ENCODE data around the gene LMBRD2.

LMBRD2 gene

DNA sequence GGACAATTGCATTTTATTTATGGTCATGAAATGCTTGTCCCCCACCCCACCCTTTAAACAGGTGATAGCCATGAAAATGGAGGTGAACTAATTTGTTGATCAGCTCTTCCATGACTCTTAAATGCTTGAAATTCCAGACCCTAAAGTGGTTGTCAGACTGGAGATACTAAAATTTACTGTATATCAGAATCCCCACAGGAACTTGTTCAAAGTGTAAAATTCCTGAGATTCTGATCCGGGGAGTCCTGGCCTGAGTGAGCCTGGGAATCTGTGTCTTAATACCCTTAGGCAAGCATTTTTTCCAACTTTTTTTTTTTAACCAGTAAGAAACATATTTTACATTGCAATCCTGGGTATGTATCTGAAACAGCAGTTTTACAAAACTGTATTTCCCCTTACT lies 4.9 kb upstream of the LMBRD2 start:
- Histone ChIP-seq H3K4me1 (ENCODE audit: insufficient read depth, poor library complexity, severe bottlenecking) (peaks cover 37% of the 10 kb centered on the region), H3K27me3 (ENCODE audit: insufficient read depth, poor library complexity, severe bottlenecking) (no peaks in the 10 kb centered on the region), H3K36me3 (ENCODE audit: low read depth) (peaks cover 83% of the 10 kb centered on the region), H3K27ac (ENCODE audit: poor library complexity, severe bottlenecking) (peak overlapping the region; percentile 86), H3K9me3 (ENCODE audit: severe bottlenecking) (no peaks in the 10 kb centered on the region), H3K4me3 (ENCODE audit: severe bottlenecking) (no peak overlapping the region)
- TF ChIP-seq, protein P1, sequence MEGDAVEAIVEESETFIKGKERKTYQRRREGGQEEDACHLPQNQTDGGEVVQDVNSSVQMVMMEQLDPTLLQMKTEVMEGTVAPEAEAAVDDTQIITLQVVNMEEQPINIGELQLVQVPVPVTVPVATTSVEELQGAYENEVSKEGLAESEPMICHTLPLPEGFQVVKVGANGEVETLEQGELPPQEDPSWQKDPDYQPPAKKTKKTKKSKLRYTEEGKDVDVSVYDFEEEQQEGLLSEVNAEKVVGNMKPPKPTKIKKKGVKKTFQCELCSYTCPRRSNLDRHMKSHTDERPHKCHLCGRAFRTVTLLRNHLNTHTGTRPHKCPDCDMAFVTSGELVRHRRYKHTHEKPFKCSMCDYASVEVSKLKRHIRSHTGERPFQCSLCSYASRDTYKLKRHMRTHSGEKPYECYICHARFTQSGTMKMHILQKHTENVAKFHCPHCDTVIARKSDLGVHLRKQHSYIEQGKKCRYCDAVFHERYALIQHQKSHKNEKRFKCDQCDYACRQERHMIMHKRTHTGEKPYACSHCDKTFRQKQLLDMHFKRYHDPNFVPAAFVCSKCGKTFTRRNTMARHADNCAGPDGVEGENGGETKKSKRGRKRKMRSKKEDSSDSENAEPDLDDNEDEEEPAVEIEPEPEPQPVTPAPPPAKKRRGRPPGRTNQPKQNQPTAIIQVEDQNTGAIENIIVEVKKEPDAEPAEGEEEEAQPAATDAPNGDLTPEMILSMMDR (IDR thresholded peaks at IDR 0.05; ENCODE audit: poor library complexity, severe bottlenecking) = no peak
- DNase-seq (ENCODE audit: low spot score) = no peak
- no peak for ATAC-seq (ENCODE audit: low read depth)

DNA sequence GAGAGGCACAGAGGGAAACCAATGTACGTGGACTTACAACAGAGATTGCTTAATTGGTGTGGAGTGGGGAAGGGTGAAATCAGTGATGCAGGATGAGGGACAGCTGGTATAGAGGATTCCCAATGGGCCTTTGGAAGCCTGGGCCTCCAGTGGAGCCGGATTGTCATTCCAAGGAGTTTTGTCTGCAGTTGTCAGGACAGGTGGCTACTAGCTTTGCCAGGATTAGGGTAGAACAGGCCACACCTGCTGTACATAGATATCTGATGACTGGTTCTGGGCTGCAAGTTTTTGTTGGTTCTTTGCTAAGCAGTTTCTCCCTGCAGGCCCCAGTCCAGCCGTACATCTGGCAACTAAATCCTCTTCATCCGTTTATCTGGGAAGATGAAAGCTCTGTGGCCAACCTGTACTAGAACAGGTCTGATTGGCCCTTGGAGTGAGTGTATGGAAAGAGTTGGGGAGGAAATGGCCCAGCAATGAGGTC lies 4.5 kb upstream of the LMBRD2 start:
- Histone ChIP-seq H3K4me3 (ENCODE audit: severe bottlenecking) (no peak overlapping the region), H3K9me3 (ENCODE audit: severe bottlenecking) (no peaks in the 10 kb centered on the region), H3K36me3 (ENCODE audit: low read depth) (peaks cover 78% of the 10 kb centered on the region), H3K4me1 (ENCODE audit: insufficient read depth, poor library complexity, severe bottlenecking) (peaks cover 33% of the 10 kb centered on the region), H3K27me3 (ENCODE audit: insufficient read depth, poor library complexity, severe bottlenecking) (no peaks in the 10 kb centered on the region), H3K27ac (ENCODE audit: poor library complexity, severe bottlenecking) (peak overlapping the region; percentile 86)
- ATAC-seq (ENCODE audit: low read depth) (peak; percentile 61), DNase-seq (ENCODE audit: low spot score) (peak; percentile 82)
- TF ChIP-seq, protein P1 (IDR thresholded peaks at IDR 0.05; ENCODE audit: poor library complexity, severe bottlenecking) = no peak

DNA sequence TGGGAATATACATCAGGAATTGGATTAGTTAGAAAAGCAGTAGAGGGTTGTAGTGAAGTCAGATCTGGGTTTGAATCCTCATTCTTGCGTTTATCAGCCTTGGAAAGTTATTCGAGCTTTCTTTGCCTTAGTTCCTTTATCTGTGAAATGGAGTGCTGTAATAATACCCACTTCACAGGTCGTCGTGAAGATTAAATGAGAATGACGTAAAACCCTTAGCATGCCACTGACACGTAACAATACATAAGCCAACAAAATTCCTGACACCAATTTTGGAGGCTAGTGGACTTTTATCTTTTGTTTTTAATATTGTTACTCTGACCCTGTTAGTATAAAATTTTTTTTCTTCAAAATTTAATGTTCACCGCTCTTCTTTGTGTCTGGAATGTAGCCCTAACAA lies 3.6 kb upstream of the LMBRD2 start:
- Histone ChIP-seq H3K27ac (ENCODE audit: poor library complexity, severe bottlenecking) (peak overlapping the region; percentile 86), H3K9me3 (ENCODE audit: severe bottlenecking) (no peaks in the 10 kb centered on the region), H3K27me3 (ENCODE audit: insufficient read depth, poor library complexity, severe bottlenecking) (no peaks in the 10 kb centered on the region), H3K36me3 (ENCODE audit: low read depth) (peaks cover 70% of the 10 kb centered on the region), H3K4me1 (ENCODE audit: insufficient read depth, poor library complexity, severe bottlenecking) (peaks cover 34% of the 10 kb centered on the region), H3K4me3 (ENCODE audit: severe bottlenecking) (no peak overlapping the region)
- DNase-seq (ENCODE audit: low spot score) (no peak), ATAC-seq (ENCODE audit: low read depth) (no peak)
- TF ChIP-seq, protein P1 (IDR thresholded peaks at IDR 0.05; ENCODE audit: poor library complexity, severe bottlenecking) = no peak

DNA sequence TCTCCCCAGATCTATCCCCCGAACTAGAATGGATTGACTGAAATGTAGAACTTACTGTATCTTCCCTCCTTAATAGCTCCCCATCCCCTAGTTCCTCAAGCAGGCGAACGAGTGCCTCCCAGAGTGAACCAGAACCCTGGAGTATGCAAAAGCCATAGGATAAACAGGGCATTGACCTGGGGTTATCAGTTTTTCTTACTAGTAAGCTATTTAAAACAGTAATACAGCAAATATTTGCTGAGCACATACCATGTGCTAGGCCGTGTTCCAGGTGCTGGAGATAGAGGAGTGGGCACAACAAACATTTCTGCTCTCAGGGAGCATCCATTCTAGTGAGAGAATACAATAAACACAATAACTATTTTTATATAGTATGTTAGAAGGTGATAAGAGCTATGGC lies 2.0 kb upstream of the LMBRD2 start:
- H3K36me3 ChIP-seq (ENCODE audit: low read depth) = peaks cover 54% of the 10 kb centered on the region
- DNase-seq (ENCODE audit: low spot score) (no peak), ATAC-seq (ENCODE audit: low read depth) (no peak)
- H3K27ac ChIP-seq (ENCODE audit: poor library complexity, severe bottlenecking) = peak overlapping the region; percentile 86
- H3K4me1 ChIP-seq (ENCODE audit: insufficient read depth, poor library complexity, severe bottlenecking) = peaks cover 36% of the 10 kb centered on the region
- H3K27me3 ChIP-seq (ENCODE audit: insufficient read depth, poor library complexity, severe bottlenecking) = no peaks in the 10 kb centered on the region
- no peaks in the 10 kb centered on the region for H3K9me3 ChIP-seq (ENCODE audit: severe bottlenecking)
- TF ChIP-seq, protein P1 (IDR thresholded peaks at IDR 0.05; ENCODE audit: poor library complexity, severe bottlenecking) = no peak
- H3K4me3 ChIP-seq (ENCODE audit: severe bottlenecking) = no peak overlapping the region

DNA sequence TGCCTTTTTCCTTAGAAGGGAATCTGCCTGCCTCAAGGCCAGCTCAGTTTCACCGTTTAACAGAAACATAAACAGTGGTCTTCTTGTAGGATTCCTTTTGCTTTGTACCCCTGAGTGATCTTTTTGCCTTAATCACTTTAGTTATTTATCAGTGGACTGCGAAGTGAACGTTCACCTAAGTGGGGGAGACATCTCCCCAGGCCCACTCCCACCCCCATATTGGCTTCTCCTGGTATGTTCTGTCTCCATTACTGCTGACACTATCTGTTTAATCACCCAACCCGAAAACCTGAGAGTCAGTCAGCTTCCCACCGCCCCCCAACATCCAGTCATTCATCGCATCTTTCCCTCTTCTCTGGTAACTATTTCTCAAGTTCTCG lies 1.6 kb upstream of the LMBRD2 start:
- H3K27me3 ChIP-seq (ENCODE audit: insufficient read depth, poor library complexity, severe bottlenecking) = no peaks in the 10 kb centered on the region
- H3K9me3 ChIP-seq (ENCODE audit: severe bottlenecking) = no peaks in the 10 kb centered on the region
- TF ChIP-seq, protein P1 (IDR thresholded peaks at IDR 0.05; ENCODE audit: poor library complexity, severe bottlenecking) = no peak
- ATAC-seq (ENCODE audit: low read depth) = no peak
- H3K36me3 ChIP-seq (ENCODE audit: low read depth) = peaks cover 50% of the 10 kb centered on the region
- DNase-seq (ENCODE audit: low spot score) = no peak
- H3K4me3 ChIP-seq (ENCODE audit: severe bottlenecking) = peak overlapping the region; percentile 90
- peak overlapping the region; percentile 86 for H3K27ac ChIP-seq (ENCODE audit: poor library complexity, severe bottlenecking)
- peaks cover 39% of the 10 kb centered on the region for H3K4me1 ChIP-seq (ENCODE audit: insufficient read depth, poor library complexity, severe bottlenecking)
